ENCODE results near the gene RAC2.
"Not testable (repeated sequence)": the region's sequence is repeated elsewhere in the genome, so short reads cannot be mapped to it uniquely, and the experiment has no call there.

The RAC2 gene

GRCh38 chr22:37203354-37204044 lies 40.6 kb downstream of the RAC2 start:
- Histone ChIP-seq H3K9ac (ENCODE audit: low read depth, low read length) (no peak overlapping the region), H3K4me1 (ENCODE audit: control insufficient read depth, insufficient read depth, low read length) (peaks cover 8% of the 10 kb centered on the region)

DNA sequence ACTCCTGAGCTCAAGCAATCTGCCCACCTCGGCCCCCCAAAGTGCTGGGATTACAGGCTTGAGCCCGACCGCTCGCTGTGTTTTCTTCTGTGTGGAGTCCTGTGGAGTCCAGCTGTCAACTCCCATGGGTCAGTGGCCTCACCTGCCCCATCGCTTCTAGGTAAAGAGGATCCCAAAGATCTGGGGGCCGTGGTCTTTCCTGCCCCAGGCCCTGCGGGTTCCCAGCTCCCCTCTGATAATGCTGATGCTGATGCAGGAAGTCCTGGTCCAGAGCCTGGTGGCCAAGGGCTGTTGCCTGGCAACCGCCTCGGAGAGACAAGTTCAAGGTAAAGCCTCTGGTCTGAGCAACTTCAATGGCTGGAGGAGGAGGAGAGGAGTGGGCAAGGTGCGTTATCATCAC lies 41.4 kb downstream of the RAC2 start:
- Histone ChIP-seq H3K4me3 (ENCODE audit: low read length) (no peak overlapping the region), H3K36me3 (ENCODE audit: insufficient read depth, low read length) (no peaks in the 10 kb centered on the region), H3K4me1 (ENCODE audit: control insufficient read depth, insufficient read depth, low read length) (peaks cover 15% of the 10 kb centered on the region), H3K4me2 (ENCODE audit: low read length) (no peak overlapping the region), H3K27me3 (ENCODE audit: control insufficient read depth, insufficient read depth, low read length) (no peaks in the 10 kb centered on the region), H3K9ac (ENCODE audit: low read depth, low read length) (no peak overlapping the region), H3K9me3 (replicated peaks; ENCODE audit: low read length) (no peaks in the 10 kb centered on the region)

More at GRCh38 chr22:37203354-37204044, 40.6 kb downstream of the RAC2 start:
- Histone ChIP-seq H3K4me2 (ENCODE audit: low read length) (no peak overlapping the region), H3K36me3 (ENCODE audit: insufficient read depth, low read length) (no peaks in the 10 kb centered on the region), H3K9me3 (replicated peaks; ENCODE audit: low read length) (no peaks in the 10 kb centered on the region), H3K27me3 (ENCODE audit: control insufficient read depth, insufficient read depth, low read length) (no peaks in the 10 kb centered on the region), H3K4me3 (ENCODE audit: low read length) (no peak overlapping the region)

- no peak overlapping the region for H3K4me2 ChIP-seq (ENCODE audit: low read length)
- H3K27me3 ChIP-seq (ENCODE audit: control insufficient read depth, insufficient read depth, low read length) = no peaks in the 10 kb centered on the region
- H3K4me3 ChIP-seq (ENCODE audit: low read length) = no peak overlapping the region
- peaks cover 21% of the 10 kb centered on the region for H3K4me1 ChIP-seq (ENCODE audit: control insufficient read depth, insufficient read depth, low read length)
- no peaks in the 10 kb centered on the region for H3K9me3 ChIP-seq (replicated peaks; ENCODE audit: low read length)
- no peak overlapping the region for H3K9ac ChIP-seq (ENCODE audit: low read depth, low read length)
- H3K36me3 ChIP-seq (ENCODE audit: insufficient read depth, low read length) = no peaks in the 10 kb centered on the region
Observed at GRCh38 chr22:37202001-37202555, 42.0 kb downstream of the RAC2 start.

DNA sequence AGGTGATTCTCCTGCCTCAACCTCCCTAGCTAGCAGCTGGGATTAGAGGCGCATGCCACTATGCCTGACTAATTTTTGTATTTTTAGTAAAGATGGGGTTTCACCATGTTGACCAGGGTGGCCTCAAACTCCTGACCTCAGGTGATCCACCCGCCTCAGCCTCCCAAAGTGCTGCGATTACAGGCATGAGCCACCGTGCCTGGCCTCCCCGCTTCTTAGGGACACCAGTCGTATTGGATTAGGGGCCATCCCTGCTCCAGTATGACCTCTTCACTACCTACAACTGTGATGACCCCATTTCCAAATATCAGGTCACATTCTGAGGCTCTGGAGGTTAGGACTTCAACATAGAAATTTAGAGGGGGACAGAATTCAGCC lies 42.6 kb downstream of the RAC2 start:
- not testable (repeated sequence) for H3K9me3 ChIP-seq (replicated peaks; ENCODE audit: low read length); H3K4me3 ChIP-seq (ENCODE audit: low read length); H3K9ac ChIP-seq (ENCODE audit: low read depth, low read length); H3K27me3 ChIP-seq (ENCODE audit: control insufficient read depth, insufficient read depth, low read length); H3K4me2 ChIP-seq (ENCODE audit: low read length); H3K36me3 ChIP-seq (ENCODE audit: insufficient read depth, low read length)
- peaks cover 25% of the 10 kb centered on the region for H3K4me1 ChIP-seq (ENCODE audit: control insufficient read depth, insufficient read depth, low read length)

DNA sequence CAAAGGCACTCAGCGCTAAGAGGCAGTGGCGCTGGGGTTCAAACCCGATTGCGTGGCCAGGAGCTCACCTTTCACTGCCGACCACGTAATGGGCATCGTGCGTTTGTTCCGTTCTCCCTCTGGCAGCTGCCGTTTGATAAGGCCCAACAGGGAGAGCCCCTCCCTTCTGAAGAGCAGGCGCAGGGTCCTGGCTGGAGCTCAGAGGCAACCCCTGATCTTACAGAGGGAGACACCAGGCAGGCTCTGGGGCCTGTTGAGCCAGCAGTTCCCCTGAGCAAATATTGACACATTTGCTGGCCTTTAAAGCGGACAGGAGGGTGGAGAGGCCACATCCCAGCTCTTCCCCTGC lies 44.3 kb downstream of the RAC2 start:
- Histone ChIP-seq H3K4me2 (ENCODE audit: low read length) (peak overlapping the region; percentile 83), H3K27me3 (ENCODE audit: control insufficient read depth, insufficient read depth, low read length) (no peaks in the 10 kb centered on the region), H3K36me3 (ENCODE audit: insufficient read depth, low read length) (no peaks in the 10 kb centered on the region), H3K9me3 (replicated peaks; ENCODE audit: low read length) (no peaks in the 10 kb centered on the region), H3K4me1 (ENCODE audit: control insufficient read depth, insufficient read depth, low read length) (peaks cover 25% of the 10 kb centered on the region), H3K4me3 (ENCODE audit: low read length) (peak overlapping the region; percentile 63), H3K9ac (ENCODE audit: low read depth, low read length) (peak overlapping the region; percentile 93)

DNA sequence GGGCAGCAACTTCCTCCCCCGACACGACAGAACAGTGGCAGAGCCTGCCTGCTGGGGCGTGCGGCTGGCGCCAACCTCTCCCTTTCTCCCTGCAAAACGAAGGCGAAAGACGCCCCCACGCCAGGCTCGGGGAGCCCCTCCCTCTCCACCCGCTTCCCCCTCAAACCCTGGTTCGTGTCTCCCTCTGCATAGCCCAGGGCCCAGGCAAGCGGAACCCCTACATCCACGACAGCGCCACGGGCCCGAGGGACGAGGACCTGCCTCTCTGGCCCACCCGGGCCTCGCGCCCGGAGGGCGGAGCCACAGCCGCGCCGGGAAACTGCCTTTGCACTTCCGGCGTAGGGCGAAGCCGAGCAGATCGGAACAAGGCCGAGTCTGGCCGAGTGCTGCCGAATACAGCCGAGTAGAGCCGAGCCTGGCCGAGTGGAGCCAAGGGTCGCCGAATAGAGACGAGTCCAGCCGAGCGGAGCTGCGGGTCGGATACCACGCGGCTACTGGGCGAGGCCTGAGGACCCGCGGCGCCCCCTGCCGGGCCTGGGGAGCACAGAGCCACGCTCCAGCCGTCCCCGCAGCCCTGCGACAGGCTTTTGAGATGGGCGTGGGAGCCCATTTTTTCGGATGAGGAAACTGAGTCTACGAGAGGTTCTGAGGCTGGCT lies 44.8 kb downstream of the RAC2 start:
- no peaks in the 10 kb centered on the region for H3K27me3 ChIP-seq (ENCODE audit: control insufficient read depth, insufficient read depth, low read length)
- peak overlapping the region; percentile 83 for H3K4me3 ChIP-seq (ENCODE audit: low read length)
- H3K9me3 ChIP-seq (replicated peaks; ENCODE audit: low read length) = no peaks in the 10 kb centered on the region
- peak overlapping the region; percentile 98 for H3K4me2 ChIP-seq (ENCODE audit: low read length)
- H3K4me1 ChIP-seq (ENCODE audit: control insufficient read depth, insufficient read depth, low read length) = peaks cover 25% of the 10 kb centered on the region
- H3K9ac ChIP-seq (ENCODE audit: low read depth, low read length) = peak overlapping the region; percentile 93
- no peaks in the 10 kb centered on the region for H3K36me3 ChIP-seq (ENCODE audit: insufficient read depth, low read length)

DNA sequence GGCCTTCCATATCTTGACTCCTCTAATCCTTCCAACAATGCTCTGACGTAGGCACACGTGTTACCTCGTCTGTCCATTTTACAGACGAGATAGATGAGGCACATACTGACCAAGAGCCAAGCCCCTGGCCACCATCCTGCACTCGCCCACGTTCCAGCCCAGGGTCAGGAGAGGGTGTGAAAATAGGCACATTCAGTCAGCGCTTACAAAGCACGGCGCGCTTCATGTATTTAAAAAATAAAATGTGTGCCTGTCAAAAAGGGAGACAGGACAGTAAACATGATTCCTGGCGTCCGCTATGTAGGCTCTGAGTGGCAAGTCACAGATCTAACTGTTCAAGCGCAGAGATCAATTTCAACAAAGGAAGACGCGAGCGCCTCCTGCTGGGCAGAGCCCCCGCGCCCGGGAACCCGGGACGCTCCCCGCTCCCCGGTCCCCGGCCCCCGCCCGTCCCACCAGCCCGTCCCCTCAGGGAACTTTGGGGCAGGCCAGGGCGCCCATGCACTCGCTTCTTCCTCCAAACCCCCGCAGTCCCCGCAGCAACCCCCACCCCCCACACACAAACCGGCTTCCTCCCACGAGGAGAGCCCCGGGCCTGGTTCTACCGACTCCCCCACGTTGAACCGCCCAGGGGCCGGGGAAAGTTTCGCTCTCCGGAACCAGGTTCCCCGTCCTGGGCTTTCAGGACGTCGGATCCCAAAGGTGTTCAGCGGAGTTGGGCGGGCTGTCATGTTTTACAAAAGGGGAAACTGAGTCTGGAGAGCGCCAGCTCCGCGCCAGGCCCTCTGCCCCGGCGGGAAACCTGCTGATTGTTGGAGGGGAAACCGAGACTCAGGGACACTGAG lies 45.6 kb downstream of the RAC2 start:
- Histone ChIP-seq H3K36me3 (ENCODE audit: insufficient read depth, low read length) (no peaks in the 10 kb centered on the region), H3K27me3 (ENCODE audit: control insufficient read depth, insufficient read depth, low read length) (no peaks in the 10 kb centered on the region), H3K9ac (ENCODE audit: low read depth, low read length) (peak overlapping the region; percentile 93), H3K9me3 (replicated peaks; ENCODE audit: low read length) (no peaks in the 10 kb centered on the region), H3K4me2 (ENCODE audit: low read length) (peak overlapping the region; percentile 98), H3K4me3 (ENCODE audit: low read length) (peak overlapping the region; percentile 83), H3K4me1 (ENCODE audit: control insufficient read depth, insufficient read depth, low read length) (peaks cover 25% of the 10 kb centered on the region)

- no peaks in the 10 kb centered on the region for H3K9me3 ChIP-seq (replicated peaks; ENCODE audit: low read length)
- H3K36me3 ChIP-seq (ENCODE audit: insufficient read depth, low read length) = no peaks in the 10 kb centered on the region
- peaks cover 25% of the 10 kb centered on the region for H3K4me1 ChIP-seq (ENCODE audit: control insufficient read depth, insufficient read depth, low read length)
- peak overlapping the region; percentile 70 for H3K4me2 ChIP-seq (ENCODE audit: low read length)
- peak overlapping the region; percentile 27 for H3K9ac ChIP-seq (ENCODE audit: low read depth, low read length)
- no peaks in the 10 kb centered on the region for H3K27me3 ChIP-seq (ENCODE audit: control insufficient read depth, insufficient read depth, low read length)
- peak overlapping the region; percentile 83 for H3K4me3 ChIP-seq (ENCODE audit: low read length)
Observed at GRCh38 chr22:37197451-37198257, 46.4 kb downstream of the RAC2 start.

GRCh38 chr22:37196539-37197450 lies 47.3 kb downstream of the RAC2 start:
- no peaks in the 10 kb centered on the region for H3K27me3 ChIP-seq (ENCODE audit: control insufficient read depth, insufficient read depth, low read length)
- H3K36me3 ChIP-seq (ENCODE audit: insufficient read depth, low read length) = no peaks in the 10 kb centered on the region
- H3K9me3 ChIP-seq (replicated peaks; ENCODE audit: low read length) = no peaks in the 10 kb centered on the region
- H3K9ac ChIP-seq (ENCODE audit: low read depth, low read length) = no peak overlapping the region
- no peak overlapping the region for H3K4me3 ChIP-seq (ENCODE audit: low read length)
- peak overlapping the region; percentile 70 for H3K4me2 ChIP-seq (ENCODE audit: low read length)
- H3K4me1 ChIP-seq (ENCODE audit: control insufficient read depth, insufficient read depth, low read length) = peaks cover 25% of the 10 kb centered on the region

DNA sequence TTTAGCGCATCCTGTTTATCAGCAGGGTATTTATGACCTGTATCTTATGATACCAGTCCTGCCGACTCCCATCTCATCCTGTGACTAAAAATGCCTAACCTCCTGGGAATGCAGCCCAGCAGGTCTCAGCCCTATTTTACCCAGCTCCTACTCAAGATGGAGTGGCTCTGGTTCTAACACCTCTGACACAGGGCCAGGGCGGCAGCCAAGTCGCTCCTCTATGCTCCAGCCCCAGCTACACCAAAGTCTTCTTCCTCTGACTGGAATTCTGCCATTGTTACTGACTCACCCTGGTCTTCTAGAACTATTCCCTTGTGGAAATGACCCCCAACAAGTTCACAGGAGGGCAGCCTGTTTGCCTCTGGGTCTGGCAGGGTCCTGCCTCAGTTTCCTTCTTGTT lies 48.1 kb downstream of the RAC2 start:
- no peaks in the 10 kb centered on the region for H3K27me3 ChIP-seq (ENCODE audit: control insufficient read depth, insufficient read depth, low read length)
- no peak overlapping the region for H3K4me3 ChIP-seq (ENCODE audit: low read length)
- no peaks in the 10 kb centered on the region for H3K9me3 ChIP-seq (replicated peaks; ENCODE audit: low read length)
- H3K9ac ChIP-seq (ENCODE audit: low read depth, low read length) = no peak overlapping the region
- H3K36me3 ChIP-seq (ENCODE audit: insufficient read depth, low read length) = no peaks in the 10 kb centered on the region
- H3K4me1 ChIP-seq (ENCODE audit: control insufficient read depth, insufficient read depth, low read length) = peaks cover 25% of the 10 kb centered on the region
- H3K4me2 ChIP-seq (ENCODE audit: low read length) = no peak overlapping the region
